Hepatocyte (in vitro differentiated cells): Measurements from ENCODE around the gene TAF11L4.
"Not testable (repeated sequence)": the region's sequence is repeated elsewhere in the genome, so short reads cannot be mapped to it uniquely, and the experiment has no call there.

Source experiments
- EZH2phosphoT487 ChIP-seq: fragments of 200-600 bp; sonication (generic); IDR thresholded peaks from one replicate; pipeline ENCODE4 v1.6.1; 2018; ENCODE audit warnings: antibody characterized with exemption, mild to moderate bottlenecking, low read depth, moderate library complexity; ENCODE audit not compliant: unreplicated experiment, severe bottlenecking
- TF ChIP-seq, protein P1 (sequence below): fragments of 200-600 bp; sonication (generic); IDR thresholded peaks from 2 replicates; pipeline ENCODE4 v1.5.1; 2016; ENCODE audit warnings: antibody characterized with exemption, mild to moderate bottlenecking; ENCODE audit not compliant: poor library complexity

- TF ChIP-seq, protein P1, sequence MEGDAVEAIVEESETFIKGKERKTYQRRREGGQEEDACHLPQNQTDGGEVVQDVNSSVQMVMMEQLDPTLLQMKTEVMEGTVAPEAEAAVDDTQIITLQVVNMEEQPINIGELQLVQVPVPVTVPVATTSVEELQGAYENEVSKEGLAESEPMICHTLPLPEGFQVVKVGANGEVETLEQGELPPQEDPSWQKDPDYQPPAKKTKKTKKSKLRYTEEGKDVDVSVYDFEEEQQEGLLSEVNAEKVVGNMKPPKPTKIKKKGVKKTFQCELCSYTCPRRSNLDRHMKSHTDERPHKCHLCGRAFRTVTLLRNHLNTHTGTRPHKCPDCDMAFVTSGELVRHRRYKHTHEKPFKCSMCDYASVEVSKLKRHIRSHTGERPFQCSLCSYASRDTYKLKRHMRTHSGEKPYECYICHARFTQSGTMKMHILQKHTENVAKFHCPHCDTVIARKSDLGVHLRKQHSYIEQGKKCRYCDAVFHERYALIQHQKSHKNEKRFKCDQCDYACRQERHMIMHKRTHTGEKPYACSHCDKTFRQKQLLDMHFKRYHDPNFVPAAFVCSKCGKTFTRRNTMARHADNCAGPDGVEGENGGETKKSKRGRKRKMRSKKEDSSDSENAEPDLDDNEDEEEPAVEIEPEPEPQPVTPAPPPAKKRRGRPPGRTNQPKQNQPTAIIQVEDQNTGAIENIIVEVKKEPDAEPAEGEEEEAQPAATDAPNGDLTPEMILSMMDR, result not testable (repeated sequence)
- TF ChIP-seq EZH2phosphoT487, result not testable (repeated sequence)
These were observed at the start of gene TAF11L4 for GRCh38 chr5:17521501-17521900.
